GM23338 (cell line): ENCODE results near the gene ERCC6. TPM values are rescaled to one million over a fixed set of nuclear protein-coding genes. Genes with fewer than 3 reads are reported as not detected.

ENCODE experiments used
- ATAC-seq: fragments of 200-7000 bp; cut with Tn5 transposase; 3 replicates; pipeline ENCODE4 v1.9.1; 2020
- DNase-seq: peaks from one replicate; pipeline ENCODE4 v3.0.0-alpha.2; 2015; ENCODE audit warnings: low spot score
- H2AFZ ChIP-seq: fragments of 200-600 bp; sonication (generic); 2 replicates; pipeline ENCODE4 v1.8.0; 2016; ENCODE audit warnings: antibody characterized with exemption, mild to moderate bottlenecking, moderate library complexity
- H3F3A ChIP-seq: fragments of 200-600 bp; sonication (generic); replicated peaks from 2 replicates; pipeline ENCODE4 v1.8.0; 2017; ENCODE audit warnings: antibody characterized with exemption, mixed run types, low read depth
- H3K27ac ChIP-seq: fragments of 200-600 bp; sonication (generic); 2 replicates; pipeline ENCODE4 v1.6.1; 2016; ENCODE audit warnings: low read depth
- H3K27me3 ChIP-seq: fragments of 200-600 bp; sonication (generic); 2 replicates; pipeline ENCODE4 v1.8.0; 2016; ENCODE audit warnings: mild to moderate bottlenecking, mixed run types, moderate library complexity; ENCODE audit not compliant: insufficient read depth
- H3K36me3 ChIP-seq: fragments of 200-600 bp; sonication (generic); 2 replicates; pipeline ENCODE4 v1.8.0; 2016; ENCODE audit warnings: mild to moderate bottlenecking; ENCODE audit not compliant: insufficient read depth
- H3K4me1 ChIP-seq: fragments of 200-600 bp; sonication (generic); 2 replicates; pipeline ENCODE4 v1.8.0; 2016; ENCODE audit warnings: mild to moderate bottlenecking, moderate library complexity; ENCODE audit not compliant: insufficient read depth
- H3K4me2 ChIP-seq: fragments of 200-600 bp; sonication (generic); 2 replicates; pipeline ENCODE4 v1.7.1; 2017; ENCODE audit warnings: mixed run types
- H3K4me3 ChIP-seq: fragments of 200-600 bp; sonication (generic); 2 replicates; pipeline ENCODE4 v1.6.1; 2016; ENCODE audit warnings: mixed run types
- H3K79me2 ChIP-seq: fragments of 200-600 bp; sonication (generic); replicated peaks from 2 replicates; pipeline ENCODE4 v1.8.0; 2017; ENCODE audit warnings: mild to moderate bottlenecking; ENCODE audit not compliant: insufficient read depth
- H3K9me2 ChIP-seq: fragments of 200-600 bp; sonication (generic); 2 replicates; pipeline ENCODE4 v1.8.0; 2017; ENCODE audit not compliant: insufficient read depth
- H4K20me1 ChIP-seq: fragments of 200-600 bp; sonication (generic); replicated peaks from 2 replicates; pipeline ENCODE4 v1.8.0; 2017; ENCODE audit warnings: mild to moderate bottlenecking; ENCODE audit not compliant: insufficient read depth
- H3K27ac Mint-ChIP-seq: 2 replicates; pipeline ENCODE4 v1.8.0; 2020; ENCODE audit warnings: inconsistent platforms, mild to moderate bottlenecking, moderate library complexity, mixed read lengths
- H3K27me3 Mint-ChIP-seq: 3 replicates; pipeline ENCODE4 v1.8.0; 2022; ENCODE audit warnings: low read depth, mild to moderate bottlenecking, moderate library complexity, mixed read lengths, inconsistent platforms; ENCODE audit not compliant: insufficient read depth, poor library complexity
- H3K36me3 Mint-ChIP-seq: 3 replicates; pipeline ENCODE4 v1.8.0; 2021; ENCODE audit warnings: low read depth, mild to moderate bottlenecking, inconsistent platforms, moderate library complexity, mixed read lengths
- H3K4me1 Mint-ChIP-seq: 3 replicates; pipeline ENCODE4 v1.8.0; 2020; ENCODE audit warnings: mild to moderate bottlenecking, inconsistent platforms, mixed read lengths
- H3K4me3 Mint-ChIP-seq: 3 replicates; pipeline ENCODE4 v1.8.0; 2021; ENCODE audit warnings: moderate library complexity, mild to moderate bottlenecking, inconsistent platforms, mixed read lengths
- H3K9me3 Mint-ChIP-seq: 3 replicates; pipeline ENCODE4 v1.8.0; 2020; ENCODE audit warnings: moderate library complexity, mild to moderate bottlenecking, inconsistent platforms, mixed read lengths
- CREB1 ChIP-seq: fragments of 250-450 bp; sonication (Bioruptor Pico); IDR thresholded peaks from 2 replicates; pipeline ENCODE4 v1.5.0; 2020; ENCODE audit warnings: low read depth, mild to moderate bottlenecking, moderate library complexity
- ETS1 ChIP-seq: IDR thresholded peaks from 2 replicates; pipeline ENCODE4 v1.6.1; 2016; ENCODE audit warnings: antibody characterized with exemption
- EZH2 ChIP-seq: fragments of 200-600 bp; sonication (generic); IDR thresholded peaks from one replicate; pipeline ENCODE4 v1.8.0; 2017; ENCODE audit warnings: antibody characterized with exemption, mild to moderate bottlenecking, low read depth; ENCODE audit not compliant: unreplicated experiment
- EZH2phosphoT487 ChIP-seq: fragments of 200-600 bp; sonication (generic); IDR thresholded peaks from one replicate; pipeline ENCODE4 v1.8.1; 2018; ENCODE audit warnings: antibody characterized with exemption; ENCODE audit not compliant: unreplicated experiment
- JUNB ChIP-seq: IDR thresholded peaks from one replicate; pipeline ENCODE4 v1.6.1; 2016; ENCODE audit warnings: antibody characterized with exemption; ENCODE audit not compliant: unreplicated experiment
- NANOG ChIP-seq: IDR thresholded peaks from 2 replicates; pipeline ENCODE4 v1.6.1; 2016; ENCODE audit warnings: antibody characterized with exemption, borderline replicate concordance
- POLR2AphosphoS5 ChIP-seq: IDR thresholded peaks from 2 replicates; pipeline ENCODE4 v1.6.1; 2016; ENCODE audit warnings: antibody characterized with exemption, low read depth
- REST ChIP-seq: IDR thresholded peaks from one replicate; pipeline ENCODE4 v1.6.1; 2018; ENCODE audit warnings: antibody characterized with exemption; ENCODE audit not compliant: unreplicated experiment
- STAT1 ChIP-seq: IDR thresholded peaks from one replicate; pipeline ENCODE4 v1.6.1; 2016; ENCODE audit warnings: antibody characterized with exemption; ENCODE audit not compliant: unreplicated experiment
- ZNF114 ChIP-seq: fragments of 250-450 bp; sonication (Bioruptor Pico); IDR thresholded peaks from 2 replicates; pipeline ENCODE4 v1.5.0; 2020; ENCODE audit warnings: mild to moderate bottlenecking, moderate library complexity
- ZNF331 ChIP-seq: fragments of 250-450 bp; sonication (Bioruptor Pico); IDR thresholded peaks from 2 replicates; pipeline ENCODE4 v1.5.0; 2020; ENCODE audit warnings: low read depth, mild to moderate bottlenecking, moderate library complexity
- ZNF462 ChIP-seq: fragments of 250-450 bp; sonication (Bioruptor Pico); IDR thresholded peaks from 2 replicates; pipeline ENCODE4 v1.5.0; 2020; ENCODE audit warnings: mild to moderate bottlenecking, moderate library complexity
- polyA plus RNA-seq: library from polyadenylated mRNA; unstranded; fragments of >200 nt; fragmentation: Nextera tagmentation; extraction: Ambion mirVana; gene quantifications from 2 replicates; pipeline ENCODE4 v1.2.1, GENCODE V29; 2016
- total RNA-seq: library from RNA; depleted of rRNA; stranded (reverse); fragments of >200 nt; shearing (Covaris generic); gene quantifications from 2 replicates; pipeline ENCODE4 v1.2.3, GENCODE V29; 2014
- TF ChIP-seq, protein P1 (sequence below), 2 experiments: fragments of 200-600 bp in 1 of 2; sonication (generic) in 1 of 2; conservative IDR thresholded peaks; 2 replicates each; pipeline versions ENCODE4 v1.5.1 to v1.6.1; 2016 to 2017; ENCODE audit warnings: antibody characterized with exemption in 2 of 2, low read depth in 2 of 2, mild to moderate bottlenecking in 2 of 2, moderate library complexity in 1 of 2

The ERCC6 gene
- total and polyA plus RNA-seq, 2 experiments from 2014 or later, result 2.5 to 13.8 TPM

- no peak overlapping the region for H3K4me3 Mint-ChIP-seq
Observed at GRCh38 chr10:49478819-49479218, 60.1 kb downstream of the ERCC6 start.

More at GRCh38 chr10:49478819-49479218, 60.1 kb downstream of the ERCC6 start:
- no peaks in the 10 kb centered on the region for H3F3A ChIP-seq
- H3K4me2 ChIP-seq, result no peak overlapping the region
- Mint-ChIP-seq H3K27ac (no peak overlapping the region), H3K9me3 (no peaks in the 10 kb centered on the region), H3K4me1 (no peaks in the 10 kb centered on the region), H3K36me3 (peaks cover 8% of the 10 kb centered on the region; the same call in 2 of the 3 replicates), H3K27me3 (peaks cover 5% of the 10 kb centered on the region)
- no peak overlapping the region for H2AFZ ChIP-seq
- H3K79me2 ChIP-seq, result no peaks in the 10 kb centered on the region
- no peak overlapping the region for H3K27ac ChIP-seq
- H3K36me3 ChIP-seq, result no peaks in the 10 kb centered on the region; the same call in 1 of the 2 replicates
- H4K20me1 ChIP-seq, result no peaks in the 10 kb centered on the region
- TF ChIP-seq ZNF462 (CRISPR knock-in tag) (no peak), JUNB (no peak), EZH2 (no peak), CREB1 (CRISPR knock-in tag) (no peak), REST (no peak), ZNF114 (CRISPR knock-in tag) (no peak), ZNF331 (no peak), POLR2AphosphoS5 (no peak), NANOG (no peak), ETS1 (no peak), STAT1 (no peak), EZH2phosphoT487 (no peak)
- TF ChIP-seq, protein P1, sequence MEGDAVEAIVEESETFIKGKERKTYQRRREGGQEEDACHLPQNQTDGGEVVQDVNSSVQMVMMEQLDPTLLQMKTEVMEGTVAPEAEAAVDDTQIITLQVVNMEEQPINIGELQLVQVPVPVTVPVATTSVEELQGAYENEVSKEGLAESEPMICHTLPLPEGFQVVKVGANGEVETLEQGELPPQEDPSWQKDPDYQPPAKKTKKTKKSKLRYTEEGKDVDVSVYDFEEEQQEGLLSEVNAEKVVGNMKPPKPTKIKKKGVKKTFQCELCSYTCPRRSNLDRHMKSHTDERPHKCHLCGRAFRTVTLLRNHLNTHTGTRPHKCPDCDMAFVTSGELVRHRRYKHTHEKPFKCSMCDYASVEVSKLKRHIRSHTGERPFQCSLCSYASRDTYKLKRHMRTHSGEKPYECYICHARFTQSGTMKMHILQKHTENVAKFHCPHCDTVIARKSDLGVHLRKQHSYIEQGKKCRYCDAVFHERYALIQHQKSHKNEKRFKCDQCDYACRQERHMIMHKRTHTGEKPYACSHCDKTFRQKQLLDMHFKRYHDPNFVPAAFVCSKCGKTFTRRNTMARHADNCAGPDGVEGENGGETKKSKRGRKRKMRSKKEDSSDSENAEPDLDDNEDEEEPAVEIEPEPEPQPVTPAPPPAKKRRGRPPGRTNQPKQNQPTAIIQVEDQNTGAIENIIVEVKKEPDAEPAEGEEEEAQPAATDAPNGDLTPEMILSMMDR (conservative IDR thresholded peaks at IDR 0.05; ENCODE audit: low read depth in 2 of 2), result no peak
- ATAC-seq, result no peak
- DNase-seq, result no peak
- no peaks in the 10 kb centered on the region for H3K4me1 ChIP-seq
- H3K9me2 ChIP-seq, result no peaks in the 10 kb centered on the region
- no peak overlapping the region for H3K4me3 ChIP-seq
- H3K27me3 ChIP-seq, result no peaks in the 10 kb centered on the region
